Stomach (tissue), 9 donors: ENCODE results near the gene CCSER1. TPM values are rescaled to one million over a fixed set of nuclear protein-coding genes. Genes with fewer than 3 reads are reported as not detected.

Experiments used
- DNase-seq, 2 donors: peaks; one replicate each; pipeline versions ENCODE4 v3.0.0 to v3.0.0-alpha.2; 2013 to 2019
- H3K27ac ChIP-seq, 5 donors: fragments of 200-600 bp in 4 of 5; sonication (generic) in 4 of 5; one replicate each; pipeline ENCODE4 v1.5.1; 2013 to 2019; ENCODE audit warnings: mild to moderate bottlenecking in 1 of 5, moderate library complexity in 1 of 5
- H3K27me3 ChIP-seq, 3 donors: fragments of 200-600 bp; sonication (generic); one replicate each; pipeline ENCODE4 v1.5.1; 2017 to 2019; ENCODE audit warnings: mixed run types in 1 of 3
- H3K36me3 ChIP-seq, 4 donors: fragments of 200-600 bp; sonication (generic); 1 replicate in 3 of 4; 2 replicates in 1 of 4; pipeline ENCODE4 v1.5.1; 2016 to 2019
- H3K4me1 ChIP-seq, 4 donors: fragments of 200-600 bp; sonication (generic); one replicate each; pipeline ENCODE4 v1.5.1; 2016 to 2019
- H3K4me3 ChIP-seq, 4 donors: fragments of 200-600 bp; sonication (generic) in 3 of 4; one replicate each; pipeline ENCODE4 v1.5.1; 2016 to 2019; ENCODE audit warnings: mild to moderate bottlenecking in 1 of 4
- H3K9me3 ChIP-seq, 4 donors: fragments of 200-600 bp; sonication (generic); one replicate each; pipeline ENCODE4 v1.5.1; 2016 to 2019
- CTCF ChIP-seq, 7 experiments: fragments of 450-650 bp in 4 of 7; fragments of 200-600 bp in 3 of 7; sonication (generic) in 3 of 7; IDR thresholded peaks; one replicate each; pipeline ENCODE4 v1.5.1; 2016 to 2019; ENCODE audit warnings: antibody characterized with exemption in 7 of 7, control low read depth in 2 of 7, mild to moderate bottlenecking in 1 of 7
- EP300 ChIP-seq: sonication (generic); formaldehyde crosslinking; IDR thresholded peaks from one replicate; pipeline ENCODE4 v1.6.1; 2017; ENCODE audit warnings: antibody characterized with exemption
- POLR2A ChIP-seq, 4 donors: fragments of 450-650 bp; IDR thresholded peaks; one replicate each; pipeline ENCODE4 v1.6.1; 2016; ENCODE audit warnings: antibody characterized with exemption in 4 of 4, control low read depth in 2 of 4, mild to moderate bottlenecking in 1 of 4, moderate library complexity in 1 of 4
- POLR2AphosphoS5 ChIP-seq, 3 donors: sonication (generic); formaldehyde crosslinking; IDR thresholded peaks; one replicate each; pipeline ENCODE4 v1.6.1; 2016; ENCODE audit warnings: antibody characterized with exemption in 3 of 3
- WGBS, 5 donors: extraction: QIAGEN DNeasy Blood & Tissue Kit in 3 of 5; methylation state at CpG; one replicate each; pipeline versions ENCODE4 v1.1.5 to v1.1.7; 2013 to 2018; 5-methylcytosine and 5-hydroxymethylcytosine counted together
- intact Hi-C: fragments of 100-400 bp; cut with DNase I; formaldehyde crosslinking; loops from one replicate; pipeline ENCODE4 v1.15.1; 2023; ENCODE audit warnings: low total_unique reads
- polyA plus RNA-seq, 3 donors: library from polyadenylated mRNA; stranded (reverse); fragments of 200-250 nt; gene quantifications; one replicate each; pipeline ENCODE4 v1.2.3, GENCODE V29; 2013
- total RNA-seq, 5 donors: library from RNA; depleted of rRNA; stranded (reverse); fragments of >200 nt; gene quantifications; one replicate each; pipeline versions ENCODE4 v1.1.0 to v1.2.3, GENCODE V29; 2014 to 2016
- donor health status: healthy with polysubstance abuse.
- donor health status: Bipolar disorder and iron deficiency.
- donor health status: healthy.

Gene CCSER1
- total and polyA plus RNA-seq, 8 donors = 0.33 to 149 (median 15.2) TPM

GRCh38 chr4:90120815-90121214 lies 6.4 kb upstream of the CCSER1 start:
- Histone ChIP-seq H3K27ac (no peak overlapping the region), H3K36me3 (no peaks in the 10 kb centered on the region), H3K4me3 (no peak overlapping the region), H3K9me3 (no peaks in the 10 kb centered on the region), H3K4me1 (no peaks in the 10 kb centered on the region), H3K27me3 (no peaks in the 10 kb centered on the region)
- 80 to 90% (median 86%) methylated on average over 1 of the region's 1 CpG for WGBS, 5 donors
- intact Hi-C loops = no loop called here
- DNase-seq = no peak
- TF ChIP-seq CTCF (IDR thresholded peaks at IDR 0.05) (no peak), EP300 (no peak), POLR2A (IDR thresholded peaks at IDR 0.05) (no peak), POLR2AphosphoS5 (IDR thresholded peaks at IDR 0.05) (no peak)

- WGBS, 5 donors = 74 to 87% (median 77%) methylated on average over 3 of the region's 3 CpGs
- no peaks in the 10 kb centered on the region for H3K36me3 ChIP-seq
- peaks cover 0 to 4% (median 2%) of the 10 kb centered on the region in 4 donors for H3K4me1 ChIP-seq
- no peaks in the 10 kb centered on the region for H3K27me3 ChIP-seq
- no peaks in the 10 kb centered on the region for H3K9me3 ChIP-seq
- no peak for DNase-seq
- intact Hi-C loops = no loop called here
- H3K27ac ChIP-seq = no peak overlapping the region
- no peak for TF ChIP-seq POLR2A (IDR thresholded peaks at IDR 0.05)
- no peak for TF ChIP-seq CTCF (IDR thresholded peaks at IDR 0.05)
- no peak for TF ChIP-seq POLR2AphosphoS5 (IDR thresholded peaks at IDR 0.05)
- TF ChIP-seq EP300 = no peak
- no peak overlapping the region for H3K4me3 ChIP-seq
Measured at GRCh38 chr4:90121676-90122354, 5.4 kb upstream of the CCSER1 start.

- H3K4me3 ChIP-seq = no peak overlapping the region
- no peak for DNase-seq
- no peak overlapping the region for H3K27ac ChIP-seq
- H3K4me1 ChIP-seq = peaks cover 0 to 10% (median 6%) of the 10 kb centered on the region in 4 donors
- no peaks in the 10 kb centered on the region for H3K9me3 ChIP-seq
- no peaks in the 10 kb centered on the region for H3K36me3 ChIP-seq
- 62 to 72% (median 64%) methylated on average over 7 of the region's 7 CpGs for WGBS, 5 donors
- H3K27me3 ChIP-seq = peaks cover 0 to 4% (median 0%) of the 10 kb centered on the region in 3 donors
- TF ChIP-seq CTCF (IDR thresholded peaks at IDR 0.05) = no peak
- no peak for TF ChIP-seq POLR2A (IDR thresholded peaks at IDR 0.05)
- no peak for TF ChIP-seq POLR2AphosphoS5 (IDR thresholded peaks at IDR 0.05)
- no peak for TF ChIP-seq EP300
- intact Hi-C loops = no loop called here
Measured at GRCh38 chr4:90122355-90122748, 4.8 kb upstream of the CCSER1 start.

- no peaks in the 10 kb centered on the region for H3K9me3 ChIP-seq
- no peak overlapping the region for H3K27ac ChIP-seq
- intact Hi-C loops = no loop called here
- H3K36me3 ChIP-seq = no peaks in the 10 kb centered on the region
- H3K4me1 ChIP-seq = peaks cover 0 to 26% (median 13%) of the 10 kb centered on the region in 4 donors
- peaks cover 0 to 15% (median 0%) of the 10 kb centered on the region in 3 donors for H3K27me3 ChIP-seq
- no peak for DNase-seq
- no peak overlapping the region for H3K4me3 ChIP-seq
- TF ChIP-seq POLR2A (IDR thresholded peaks at IDR 0.05) (no peak), CTCF (IDR thresholded peaks at IDR 0.05) (no peak), POLR2AphosphoS5 (IDR thresholded peaks at IDR 0.05) (no peak), EP300 (no peak)
Measured at GRCh38 chr4:90124276-90124675, 2.9 kb upstream of the CCSER1 start.
